Loucy (cell line): ENCODE data around the gene PSD2.

Source experiments
- EZH2phosphoT487 ChIP-seq: fragments of 200-600 bp; IDR thresholded peaks from 2 replicates; pipeline ENCODE4 v1.6.1; 2018; ENCODE audit warnings: antibody characterized with exemption, mild to moderate bottlenecking, moderate library complexity, borderline replicate concordance
- TF ChIP-seq, protein P1 (sequence below): fragments of 200-600 bp; sonication (generic); conservative IDR thresholded peaks from 2 replicates; pipeline ENCODE4 v1.5.1; 2014; ENCODE audit warnings: mild to moderate bottlenecking, antibody characterized with exemption, low read length

DNA sequence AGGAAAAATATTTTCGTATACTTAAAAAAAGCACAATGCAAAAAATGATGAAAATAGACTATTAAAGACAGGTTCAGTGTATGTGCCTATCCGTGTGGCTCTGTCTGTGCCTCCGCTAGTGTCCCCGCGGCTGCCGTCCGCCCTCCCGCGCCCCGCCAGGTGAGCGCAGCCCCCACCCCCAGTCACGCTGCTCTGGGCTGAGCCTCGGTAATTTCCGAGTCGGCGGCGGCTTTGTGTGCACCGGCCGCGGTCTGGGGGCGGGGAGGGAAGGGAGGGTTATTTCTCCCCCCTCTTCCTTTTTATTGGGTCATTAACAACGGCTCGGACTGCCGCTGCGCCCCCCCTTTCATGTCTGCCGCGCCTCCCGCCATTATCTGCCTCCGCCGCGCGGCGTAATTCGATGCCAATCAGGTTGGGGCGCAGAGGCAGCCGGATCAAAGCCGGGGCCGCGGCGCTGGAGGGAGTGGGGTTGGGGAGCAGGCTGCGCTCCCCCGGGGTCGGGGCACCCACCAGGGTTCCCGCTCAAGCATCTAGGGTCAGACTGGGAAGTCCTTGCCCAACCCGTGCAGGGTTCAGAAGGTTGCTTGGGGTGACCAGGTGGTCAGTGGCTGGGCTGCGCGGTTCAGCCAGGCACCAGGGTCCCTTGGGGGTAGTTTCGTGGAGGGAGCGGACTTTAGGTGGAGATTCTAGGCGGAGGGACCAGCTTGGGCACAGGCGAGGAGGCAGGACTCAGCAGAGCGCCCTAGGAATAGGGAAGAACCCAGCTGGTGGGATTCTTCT lies 39.5 kb upstream of the PSD2 start:
- TF ChIP-seq, protein P1, sequence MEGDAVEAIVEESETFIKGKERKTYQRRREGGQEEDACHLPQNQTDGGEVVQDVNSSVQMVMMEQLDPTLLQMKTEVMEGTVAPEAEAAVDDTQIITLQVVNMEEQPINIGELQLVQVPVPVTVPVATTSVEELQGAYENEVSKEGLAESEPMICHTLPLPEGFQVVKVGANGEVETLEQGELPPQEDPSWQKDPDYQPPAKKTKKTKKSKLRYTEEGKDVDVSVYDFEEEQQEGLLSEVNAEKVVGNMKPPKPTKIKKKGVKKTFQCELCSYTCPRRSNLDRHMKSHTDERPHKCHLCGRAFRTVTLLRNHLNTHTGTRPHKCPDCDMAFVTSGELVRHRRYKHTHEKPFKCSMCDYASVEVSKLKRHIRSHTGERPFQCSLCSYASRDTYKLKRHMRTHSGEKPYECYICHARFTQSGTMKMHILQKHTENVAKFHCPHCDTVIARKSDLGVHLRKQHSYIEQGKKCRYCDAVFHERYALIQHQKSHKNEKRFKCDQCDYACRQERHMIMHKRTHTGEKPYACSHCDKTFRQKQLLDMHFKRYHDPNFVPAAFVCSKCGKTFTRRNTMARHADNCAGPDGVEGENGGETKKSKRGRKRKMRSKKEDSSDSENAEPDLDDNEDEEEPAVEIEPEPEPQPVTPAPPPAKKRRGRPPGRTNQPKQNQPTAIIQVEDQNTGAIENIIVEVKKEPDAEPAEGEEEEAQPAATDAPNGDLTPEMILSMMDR = no peak
- TF ChIP-seq EZH2phosphoT487 = no peak
